Fibroblast of the aortic adventitia (primary cell): Measurements from ENCODE around the gene MAGI2. TPM values are rescaled to one million over a fixed set of nuclear protein-coding genes. Genes with fewer than 3 reads are reported as not detected.

Experiments
- DNase-seq: peaks from one replicate; pipeline ENCODE4 v3.0.0-alpha.2; 2010; ENCODE audit warnings: low read depth
- H3K4me3 ChIP-seq: 2 replicates; pipeline ENCODE4 v1.5.1; 2011; ENCODE audit warnings: low read depth, mild to moderate bottlenecking, control low read depth, low read length, moderate library complexity
- CTCF ChIP-seq: IDR thresholded peaks from 2 replicates; pipeline ENCODE4 v1.5.1; 2011; ENCODE audit warnings: mild to moderate bottlenecking, low read length, control low read depth, inconsistent platforms; ENCODE audit not compliant: insufficient read depth
- total RNA-seq: library from RNA; depleted of rRNA; stranded (reverse); fragments of >200 nt; gene quantifications from 2 replicates; pipeline ENCODE4 v1.2.3, GENCODE V29; 2012; ENCODE audit warnings: low replicate concordance

MAGI2 gene
- total RNA-seq, 1 donor: 25.5 TPM

GRCh38 chr7:79292834-79293233, 160.6 kb downstream of the MAGI2 start:
- DNase-seq: no peak
- no peak for TF ChIP-seq CTCF

GRCh38 chr7:79291498-79291865, 162.0 kb downstream of the MAGI2 start:
- TF ChIP-seq CTCF: no peak
- no peak for DNase-seq
- H3K4me3 ChIP-seq: no peak overlapping the region

More at GRCh38 chr7:79292834-79293233, 160.6 kb downstream of the MAGI2 start:
- H3K4me3 ChIP-seq: no peak overlapping the region

- H3K4me3 ChIP-seq: no peak overlapping the region
- TF ChIP-seq CTCF: no peak
- peak; percentile 38 for DNase-seq
Measured at GRCh38 chr7:79290841-79291497, 162.5 kb downstream of the MAGI2 start.

DNA sequence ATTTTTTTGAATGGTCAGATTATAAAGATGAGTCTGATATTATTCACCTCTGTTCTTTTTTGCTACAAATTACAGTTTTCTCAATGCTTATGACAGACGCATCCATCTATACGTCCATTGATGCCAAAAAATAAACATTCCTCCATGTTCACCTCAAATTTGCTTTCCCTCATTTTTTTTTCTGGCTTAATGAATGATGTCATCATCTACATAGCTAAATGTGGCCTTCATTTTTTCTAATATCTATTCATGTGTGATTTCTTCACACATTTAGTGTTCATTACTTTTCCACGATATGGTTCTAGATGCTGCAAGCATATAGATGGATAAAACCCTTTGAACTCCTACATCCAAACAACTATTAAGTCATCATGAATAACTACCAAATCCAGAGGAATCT, 163.1 kb downstream of the MAGI2 start:
- no peak overlapping the region for H3K4me3 ChIP-seq
- no peak for DNase-seq
- TF ChIP-seq CTCF: no peak

GRCh38 chr7:79288655-79289054, 164.8 kb downstream of the MAGI2 start:
- no peak overlapping the region for H3K4me3 ChIP-seq
- no peak for TF ChIP-seq CTCF
- no peak for DNase-seq

- no peak for TF ChIP-seq CTCF
- H3K4me3 ChIP-seq: no peak overlapping the region
- peak; percentile 59 for DNase-seq
Measured at GRCh38 chr7:79287981-79288380, 165.5 kb downstream of the MAGI2 start.

DNA sequence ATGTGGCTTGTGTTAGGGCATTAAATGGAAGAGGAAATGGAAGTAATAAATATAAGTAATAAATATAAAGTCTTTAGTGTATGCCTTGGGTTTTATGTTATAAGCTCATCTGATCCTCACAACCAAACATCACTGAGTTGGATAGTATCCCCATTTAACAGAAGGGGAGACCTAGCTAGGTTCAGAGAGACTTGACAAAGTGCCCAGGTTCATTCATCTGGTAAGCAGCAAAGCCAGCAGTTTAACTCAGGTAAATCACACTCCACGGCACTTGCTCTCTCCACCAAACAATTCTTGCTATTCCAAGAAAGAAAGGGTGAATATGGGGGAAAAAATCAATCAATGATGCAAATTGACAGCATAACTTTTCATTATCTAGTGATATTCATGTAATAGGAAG, 167.3 kb downstream of the MAGI2 start:
- no peak for DNase-seq
- no peak overlapping the region for H3K4me3 ChIP-seq
- TF ChIP-seq CTCF: no peak
